ENCODE results near the gene NECTIN1.

Gene NECTIN1

GRCh38 chr11:119668676-119669075, 60.3 kb downstream of the NECTIN1 start:
- DNase-seq, result no peak

- peak; percentile 66 for DNase-seq
Measured at GRCh38 chr11:119666463-119667131, 62.4 kb downstream of the NECTIN1 start.

GRCh38 chr11:119666061-119666460, 62.9 kb downstream of the NECTIN1 start:
- no peak for DNase-seq

GRCh38 chr11:119664701-119665420, 64.1 kb downstream of the NECTIN1 start:
- DNase-seq, result no peak

- DNase-seq, result no peak
Measured at GRCh38 chr11:119664063-119664572, 64.9 kb downstream of the NECTIN1 start.

GRCh38 chr11:119663279-119663678, 65.7 kb downstream of the NECTIN1 start:
- DNase-seq, result no peak

GRCh38 chr11:119661226-119661625, 67.8 kb downstream of the NECTIN1 start:
- DNase-seq, result no peak

GRCh38 chr11:119659971-119660723, 68.9 kb downstream of the NECTIN1 start:
- no peak for DNase-seq

- DNase-seq, result no peak
Measured at GRCh38 chr11:119652907-119653659, 75.9 kb downstream of the NECTIN1 start.

GRCh38 chr11:119651802-119652584, 77.0 kb downstream of the NECTIN1 start:
- no peak for DNase-seq

- DNase-seq, result no peak
Measured at GRCh38 chr11:119650251-119650650, 78.7 kb downstream of the NECTIN1 start.

- no peak for DNase-seq
Measured at GRCh38 chr11:119647254-119647653, 81.7 kb downstream of the NECTIN1 start.

GRCh38 chr11:119645018-119645417, 84.0 kb downstream of the NECTIN1 start:
- DNase-seq, result no peak

- DNase-seq, result no peak
Measured at GRCh38 chr11:119644502-119644901, 84.5 kb downstream of the NECTIN1 start.

GRCh38 chr11:119643876-119644225, 85.1 kb downstream of the NECTIN1 start:
- DNase-seq, result no peak

- no peak for DNase-seq
Measured at GRCh38 chr11:119643212-119643875, 85.7 kb downstream of the NECTIN1 start.

GRCh38 chr11:119641983-119642745, 86.8 kb downstream of the NECTIN1 start:
- peak; percentile 34 for DNase-seq

- DNase-seq, result no peak
Measured at GRCh38 chr11:119640541-119640940, 88.5 kb downstream of the NECTIN1 start.

- no peak for DNase-seq
Measured at GRCh38 chr11:119639642-119640205, 89.3 kb downstream of the NECTIN1 start.

- DNase-seq, result no peak
Measured at GRCh38 chr11:119638851-119639250, 90.1 kb downstream of the NECTIN1 start.

All from RPMI8226 (cell line).